GM12878 (cell line): ENCODE results near the gene PTPRD.

ENCODE experiments used
- PML ChIP-seq: IDR thresholded peaks from 2 replicates; pipeline ENCODE4 v1.6.1; 2012; ENCODE audit warnings: low read length, inconsistent platforms
- POLR2A ChIP-seq: IDR thresholded peaks from 2 replicates; pipeline ENCODE4 v1.6.1; 2011; ENCODE audit warnings: low read depth, mild to moderate bottlenecking, low read length

DNA sequence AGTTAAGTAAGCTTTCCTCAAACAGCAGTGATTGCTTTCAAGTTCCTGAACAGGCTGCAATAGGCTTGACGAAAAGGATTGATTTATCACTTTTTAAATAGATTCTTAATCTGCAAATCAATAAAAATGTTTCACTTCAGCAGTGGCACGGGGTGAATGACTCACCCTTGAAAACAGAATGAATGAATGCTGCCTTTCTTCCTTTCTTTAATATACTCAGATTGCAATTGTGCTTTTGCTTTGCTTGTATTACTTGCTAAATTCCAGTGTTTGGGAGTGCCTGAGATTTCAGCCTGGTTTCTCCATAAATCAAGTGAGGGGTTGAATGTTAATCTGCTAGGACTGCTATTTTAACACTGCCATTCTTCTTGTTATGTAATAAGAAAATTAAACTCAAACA, 1293.8 kb downstream of the PTPRD start:
- TF ChIP-seq POLR2A (no peak), PML (no peak)
